Measurements from ENCODE around the gene AHNAK2.
"Not testable (repeated sequence)": the region's sequence is repeated elsewhere in the genome, so short reads cannot be mapped to it uniquely, and the experiment has no call there.

The AHNAK2 gene

GRCh38 chr14:104967386-104968152 is 10.6 kb downstream of the AHNAK2 start:
- DNase-seq: no peak
- peak overlapping the region in 1 of 2 donors; percentile 44 for H3K4me3 Mint-ChIP-seq
- peaks cover 20 to 31% of the 10 kb centered on the region in 2 donors for H3K27me3 Mint-ChIP-seq
- H3K27ac Mint-ChIP-seq: no peak overlapping the region
- H3K9me3 Mint-ChIP-seq: no peaks in the 10 kb centered on the region
- peaks cover 12 to 16% of the 10 kb centered on the region in 2 donors for H3K4me1 Mint-ChIP-seq
- ATAC-seq (replicated peaks): peak; percentile 36 to 44
- H3K36me3 Mint-ChIP-seq: no peaks in the 10 kb centered on the region

GRCh38 chr14:104966981-104967385 is 11.2 kb downstream of the AHNAK2 start:
- Mint-ChIP-seq H3K27me3 (peaks cover 20 to 31% of the 10 kb centered on the region in 2 donors), H3K4me1 (peaks cover 12 to 16% of the 10 kb centered on the region in 2 donors), H3K4me3 (peak overlapping the region in 1 of 2 donors; percentile 4), H3K27ac (no peak overlapping the region), H3K9me3 (no peaks in the 10 kb centered on the region), H3K36me3 (no peaks in the 10 kb centered on the region)
- DNase-seq: no peak
- ATAC-seq (replicated peaks): no peak

GRCh38 chr14:104966261-104966865 is 11.8 kb downstream of the AHNAK2 start:
- H3K27me3 Mint-ChIP-seq: peaks cover 20 to 31% of the 10 kb centered on the region in 2 donors
- no peak overlapping the region for H3K4me3 Mint-ChIP-seq
- peak overlapping the region; percentile 27 for H3K27ac Mint-ChIP-seq
- no peaks in the 10 kb centered on the region for H3K9me3 Mint-ChIP-seq
- DNase-seq (no peak), ATAC-seq (replicated peaks) (no peak)
- no peaks in the 10 kb centered on the region for H3K36me3 Mint-ChIP-seq
- H3K4me1 Mint-ChIP-seq: peaks cover 12 to 16% of the 10 kb centered on the region in 2 donors

- ATAC-seq (replicated peaks) (no peak), DNase-seq (no peak)
- H3K4me3 Mint-ChIP-seq: no peak overlapping the region
- no peaks in the 10 kb centered on the region for H3K36me3 Mint-ChIP-seq
- peaks cover 12 to 16% of the 10 kb centered on the region in 2 donors for H3K4me1 Mint-ChIP-seq
- H3K9me3 Mint-ChIP-seq: no peaks in the 10 kb centered on the region
- no peak overlapping the region for H3K27ac Mint-ChIP-seq
- H3K27me3 Mint-ChIP-seq: peaks cover 20 to 32% of the 10 kb centered on the region in 2 donors
These were observed 12.5 kb downstream of the AHNAK2 start for GRCh38 chr14:104965561-104966231.

- H3K9me3 Mint-ChIP-seq: no peaks in the 10 kb centered on the region
- DNase-seq: no peak
- H3K36me3 Mint-ChIP-seq: no peaks in the 10 kb centered on the region
- H3K4me3 Mint-ChIP-seq: no peak overlapping the region
- no peak for ATAC-seq (replicated peaks)
- H3K4me1 Mint-ChIP-seq: peaks cover 12 to 16% of the 10 kb centered on the region in 2 donors
- H3K27me3 Mint-ChIP-seq: peaks cover 20 to 37% of the 10 kb centered on the region in 2 donors
- H3K27ac Mint-ChIP-seq: no peak overlapping the region
These were observed 13.6 kb downstream of the AHNAK2 start for GRCh38 chr14:104964546-104964945.

GRCh38 chr14:104957146-104958113 is 20.7 kb downstream of the AHNAK2 start:
- no peaks in the 10 kb centered on the region for H3K9me3 Mint-ChIP-seq
- DNase-seq: no peak
- ATAC-seq (replicated peaks): no peak
- H3K27me3 Mint-ChIP-seq: peaks cover 14 to 17% of the 10 kb centered on the region in 2 donors
- H3K4me3 Mint-ChIP-seq: no peak overlapping the region
- H3K27ac Mint-ChIP-seq: peak overlapping the region; percentile 31
- H3K36me3 Mint-ChIP-seq: no peaks in the 10 kb centered on the region
- H3K4me1 Mint-ChIP-seq: peaks cover 0 to 5% of the 10 kb centered on the region in 2 donors

- H3K36me3 Mint-ChIP-seq: no peaks in the 10 kb centered on the region
- DNase-seq: no peak
These were observed 21.8 kb downstream of the AHNAK2 start for GRCh38 chr14:104956290-104956890.

GRCh38 chr14:104955396-104955770 is 22.8 kb downstream of the AHNAK2 start:
- no peak for DNase-seq
- H3K36me3 Mint-ChIP-seq: no peaks in the 10 kb centered on the region
- no peak overlapping the region for H3K4me3 Mint-ChIP-seq
- peaks cover 13 to 14% of the 10 kb centered on the region in 2 donors for H3K27me3 Mint-ChIP-seq
- peaks cover 0 to 5% of the 10 kb centered on the region in 2 donors for H3K4me1 Mint-ChIP-seq
- H3K27ac Mint-ChIP-seq: no peak overlapping the region
- no peak for ATAC-seq (replicated peaks)
- H3K9me3 Mint-ChIP-seq: no peaks in the 10 kb centered on the region

More at GRCh38 chr14:104956290-104956890, 21.8 kb downstream of the AHNAK2 start:
- H3K9me3 Mint-ChIP-seq: no peaks in the 10 kb centered on the region
- H3K27ac Mint-ChIP-seq: no peak overlapping the region
- peaks cover 0 to 5% of the 10 kb centered on the region in 2 donors for H3K4me1 Mint-ChIP-seq
- no peak overlapping the region for H3K4me3 Mint-ChIP-seq
- ATAC-seq (replicated peaks): no peak
- H3K27me3 Mint-ChIP-seq: peaks cover 14 to 17% of the 10 kb centered on the region in 2 donors

GRCh38 chr14:104954746-104955395 is 23.3 kb downstream of the AHNAK2 start:
- DNase-seq: no peak
- no peak for ATAC-seq (replicated peaks)
- H3K27me3 Mint-ChIP-seq: peaks cover 11 to 14% of the 10 kb centered on the region in 2 donors
- peaks cover 0 to 5% of the 10 kb centered on the region in 2 donors for H3K4me1 Mint-ChIP-seq
- no peaks in the 10 kb centered on the region for H3K36me3 Mint-ChIP-seq
- no peak overlapping the region for H3K4me3 Mint-ChIP-seq
- no peaks in the 10 kb centered on the region for H3K9me3 Mint-ChIP-seq
- H3K27ac Mint-ChIP-seq: peak overlapping the region; percentile 31

- H3K27ac Mint-ChIP-seq: no peak overlapping the region
- no peak for DNase-seq
- H3K4me3 Mint-ChIP-seq: no peak overlapping the region
- no peak for ATAC-seq (replicated peaks)
- H3K27me3 Mint-ChIP-seq: peaks cover 11 to 14% of the 10 kb centered on the region in 2 donors
- H3K4me1 Mint-ChIP-seq: peaks cover 0 to 5% of the 10 kb centered on the region in 2 donors
- no peaks in the 10 kb centered on the region for H3K9me3 Mint-ChIP-seq
- no peaks in the 10 kb centered on the region for H3K36me3 Mint-ChIP-seq
These were observed 24.1 kb downstream of the AHNAK2 start for GRCh38 chr14:104953896-104954656.

GRCh38 chr14:104953097-104953496 is 25.1 kb downstream of the AHNAK2 start:
- Mint-ChIP-seq H3K27ac (no peak overlapping the region), H3K27me3 (peaks cover 10 to 11% of the 10 kb centered on the region in 2 donors), H3K4me3 (no peak overlapping the region), H3K4me1 (peaks cover 0 to 5% of the 10 kb centered on the region in 2 donors), H3K36me3 (peaks cover 0 to 2% of the 10 kb centered on the region in 2 donors), H3K9me3 (no peaks in the 10 kb centered on the region)
- DNase-seq (no peak), ATAC-seq (replicated peaks) (no peak)

GRCh38 chr14:104951863-104952657 is 26.1 kb downstream of the AHNAK2 start:
- not testable (repeated sequence) for ATAC-seq (replicated peaks); H3K36me3 Mint-ChIP-seq; H3K4me1 Mint-ChIP-seq; H3K27ac Mint-ChIP-seq; H3K4me3 Mint-ChIP-seq; H3K27me3 Mint-ChIP-seq; DNase-seq; H3K9me3 Mint-ChIP-seq

Data from stimulated activated naive B cell treated with anti-CD40 and anti-IgM and Interleukin-4, amounts not matched to agents 10 μg/mL and 1 μg/mL and 100 μg/mL, for 72 hours (primary cell).